Esophagus (tissue), 2 donors: ENCODE results near the gene PRSS50. TPM values are rescaled to one million over a fixed set of nuclear protein-coding genes. Genes with fewer than 3 reads are reported as not detected.
"Not testable (repeated sequence)": the region's sequence is repeated elsewhere in the genome, so short reads cannot be mapped to it uniquely, and the experiment has no call there.

Experiments used
- H3K27ac ChIP-seq, 2 donors: one replicate each; pipeline ENCODE4 v1.5.1; 2013; ENCODE audit warnings: low read depth in 2 of 2, mild to moderate bottlenecking in 2 of 2, inconsistent platforms in 1 of 2, low read length in 1 of 2, moderate library complexity in 1 of 2
- H3K27me3 ChIP-seq, 2 donors: one replicate each; pipeline ENCODE4 v1.6.1; 2013; ENCODE audit warnings: low read length in 2 of 2, control low read depth in 1 of 2, mild to moderate bottlenecking in 1 of 2; ENCODE audit not compliant: insufficient read depth in 2 of 2, control insufficient read depth in 1 of 2
- H3K36me3 ChIP-seq, 2 donors: one replicate each; pipeline ENCODE4 v1.6.1; 2013; ENCODE audit warnings: low read length in 1 of 2; ENCODE audit not compliant: control insufficient read depth in 2 of 2, insufficient read depth in 2 of 2
- H3K4me1 ChIP-seq, 2 donors: one replicate each; pipeline ENCODE4 v1.6.1; 2013; ENCODE audit warnings: low read length in 1 of 2; ENCODE audit not compliant: control insufficient read depth in 2 of 2, insufficient read depth in 2 of 2
- H3K4me3 ChIP-seq, 2 donors: one replicate each; pipeline ENCODE4 v1.5.1; 2013; ENCODE audit warnings: low read length in 2 of 2, mild to moderate bottlenecking in 2 of 2, low read depth in 1 of 2, moderate library complexity in 1 of 2
- H3K9me3 ChIP-seq, 2 donors: one replicate each; pipeline ENCODE4 v1.6.1; 2013; ENCODE audit warnings: mild to moderate bottlenecking in 2 of 2, low read depth in 1 of 2, low read length in 1 of 2, moderate library complexity in 1 of 2; ENCODE audit not compliant: control insufficient read depth in 2 of 2, insufficient read depth in 1 of 2
- WGBS, 2 donors: extraction: QIAGEN DNeasy Blood & Tissue Kit; methylation state at CpG; one replicate each; pipeline ENCODE4 v1.1.7; 2013; 5-methylcytosine and 5-hydroxymethylcytosine counted together
- polyA plus RNA-seq, 2 donors: library from polyadenylated mRNA; stranded (reverse); fragments of 200-250 nt; gene quantifications; one replicate each; pipeline ENCODE4 v1.2.3, GENCODE V29; 2013
- donor health status: healthy with polysubstance abuse.
- donor health status: Bipolar disorder and iron deficiency.

The PRSS50 gene
- under 1 TPM; 0.06 TPM for polyA plus RNA-seq

DNA sequence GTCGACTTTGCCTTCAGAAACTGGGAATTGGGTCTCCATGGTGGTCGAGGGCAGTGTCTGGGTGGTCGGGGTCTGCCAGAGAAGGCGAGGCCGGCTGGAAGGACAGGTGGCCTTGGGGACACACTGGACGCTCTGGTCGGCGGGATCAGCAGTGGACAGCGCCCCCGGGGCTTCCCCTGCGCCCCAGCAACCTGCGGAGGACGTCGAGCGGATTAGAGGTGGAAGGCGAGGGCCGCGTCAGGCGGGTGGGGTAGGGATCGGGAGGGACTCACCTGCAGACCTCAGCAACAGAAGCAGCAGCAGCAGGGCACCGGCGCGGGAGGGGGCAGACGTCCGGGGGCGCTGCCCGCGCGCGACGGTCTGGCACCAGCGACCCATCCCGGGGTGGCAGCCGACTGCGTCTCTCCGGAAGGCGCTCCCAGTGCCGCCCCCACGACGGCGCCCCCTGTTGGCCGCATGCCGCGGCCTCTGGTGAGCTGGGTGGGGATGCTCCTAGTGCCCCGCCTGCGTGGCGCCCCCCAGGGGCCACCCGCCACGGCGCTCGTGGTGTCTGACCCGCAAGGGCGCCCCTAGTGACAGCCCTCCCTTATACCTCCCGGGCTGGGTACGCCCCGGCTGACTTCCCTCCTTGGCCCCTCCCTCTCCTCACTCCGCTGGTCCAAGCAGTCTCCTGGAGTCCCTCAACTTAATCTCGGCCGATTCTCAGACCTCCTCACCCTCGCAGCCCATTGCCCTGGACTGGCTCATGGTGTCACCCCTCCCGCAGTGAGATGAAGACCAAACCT lies at the start of gene PRSS50:
Gene PRSS50, minus strand, starts transcription at position 423 of the 785 bp plus-strand sequence. Its CDS starts 45 bp downstream, at position 378.
- no peak within 1 kb of the TSS for H3K4me3 ChIP-seq
- H3K36me3 ChIP-seq: no peaks in the 10 kb centered on the region
- no peaks in the 10 kb centered on the region for H3K27me3 ChIP-seq
- no peaks in the 10 kb centered on the region for H3K9me3 ChIP-seq
- no peak within 1 kb of the TSS for H3K27ac ChIP-seq
- 45 to 50% methylated on average over 51 to 61 of the region's 61 CpGs for WGBS, 2 donors
- H3K4me1 ChIP-seq: peaks cover 0 to 7% of the 10 kb centered on the region in 2 donors

DNA sequence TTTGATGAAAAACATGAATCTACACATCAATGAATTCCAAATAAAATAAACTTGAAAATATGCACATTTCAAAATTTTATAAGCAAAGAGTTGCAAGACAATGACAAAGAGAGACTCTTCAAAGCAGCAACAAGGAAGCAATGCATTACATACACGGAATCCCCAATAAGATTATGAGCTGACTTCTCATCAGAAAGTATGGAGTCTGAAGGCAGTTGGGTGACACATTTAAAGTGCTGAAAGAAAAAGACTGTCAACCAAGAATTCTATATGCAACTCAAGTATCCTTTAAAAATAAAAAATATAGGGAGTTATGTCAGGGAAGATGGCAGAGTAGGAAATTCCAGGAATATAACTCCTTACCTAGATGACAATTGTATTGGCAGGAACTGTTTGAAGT lies 46.5 kb upstream of the PRSS50 start:
- WGBS, 2 donors: 89 to 91% methylated on average over 1 of the region's 1 CpG
- Histone ChIP-seq H3K4me1 (no peaks in the 10 kb centered on the region), H3K36me3 (no peaks in the 10 kb centered on the region), H3K4me3 (no peak overlapping the region), H3K27ac (no peak overlapping the region), H3K27me3 (peaks cover 0 to 2% of the 10 kb centered on the region in 2 donors), H3K9me3 (peaks cover 0 to 5% of the 10 kb centered on the region in 2 donors)

- Histone ChIP-seq H3K27me3 (peaks cover 0 to 2% of the 10 kb centered on the region in 2 donors), H3K27ac (no peak overlapping the region), H3K4me1 (no peaks in the 10 kb centered on the region), H3K36me3 (no peaks in the 10 kb centered on the region), H3K9me3 (peaks cover 0 to 2% of the 10 kb centered on the region in 2 donors), H3K4me3 (no peak overlapping the region)
These were observed 45.5 kb upstream of the PRSS50 start for GRCh38 chr3:46763178-46763577.

- no peaks in the 10 kb centered on the region for H3K36me3 ChIP-seq
- no peak overlapping the region for H3K4me3 ChIP-seq
- H3K9me3 ChIP-seq: no peaks in the 10 kb centered on the region
- no peaks in the 10 kb centered on the region for H3K27me3 ChIP-seq
- H3K4me1 ChIP-seq: no peaks in the 10 kb centered on the region
- WGBS, 2 donors: 84 to 90% methylated on average over 5 of the region's 5 CpGs
- H3K27ac ChIP-seq: no peak overlapping the region
These were observed 41.8 kb upstream of the PRSS50 start for GRCh38 chr3:46759239-46760167.

DNA sequence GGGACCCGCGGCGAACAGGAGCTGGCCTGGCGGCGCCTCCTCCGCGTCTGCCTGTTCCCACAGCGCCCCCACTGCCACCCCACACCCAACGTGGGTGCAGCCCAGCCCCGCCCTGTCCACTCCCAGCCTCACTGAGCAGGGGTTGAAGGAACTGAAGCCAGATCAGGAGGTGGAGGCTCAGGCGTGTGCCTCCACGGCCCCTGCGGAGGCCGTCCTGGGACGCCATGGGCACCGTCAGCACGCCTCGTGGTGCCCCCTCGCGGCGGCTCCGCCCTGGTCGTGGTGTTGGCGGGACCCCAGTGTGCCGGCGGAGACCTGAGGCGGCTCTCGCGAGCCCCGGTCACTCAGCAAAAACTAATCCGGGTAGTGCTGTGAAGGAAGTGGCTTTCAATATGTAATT lies 39.0 kb upstream of the PRSS50 start:
- H3K36me3 ChIP-seq: no peaks in the 10 kb centered on the region
- no peaks in the 10 kb centered on the region for H3K9me3 ChIP-seq
- no peaks in the 10 kb centered on the region for H3K4me1 ChIP-seq
- no peak overlapping the region for H3K27ac ChIP-seq
- WGBS, 2 donors: 92 to 96% methylated on average over 28 to 31 of the region's 31 CpGs
- H3K27me3 ChIP-seq: no peaks in the 10 kb centered on the region
- H3K4me3 ChIP-seq: no peak overlapping the region

GRCh38 chr3:46755646-46756045 lies 38.0 kb upstream of the PRSS50 start:
- Histone ChIP-seq H3K4me3 (no peak overlapping the region), H3K4me1 (no peaks in the 10 kb centered on the region), H3K36me3 (no peaks in the 10 kb centered on the region), H3K27me3 (no peaks in the 10 kb centered on the region), H3K9me3 (no peaks in the 10 kb centered on the region), H3K27ac (no peak overlapping the region)
- WGBS, 2 donors: 91 to 95% methylated on average over 6 of the region's 6 CpGs

DNA sequence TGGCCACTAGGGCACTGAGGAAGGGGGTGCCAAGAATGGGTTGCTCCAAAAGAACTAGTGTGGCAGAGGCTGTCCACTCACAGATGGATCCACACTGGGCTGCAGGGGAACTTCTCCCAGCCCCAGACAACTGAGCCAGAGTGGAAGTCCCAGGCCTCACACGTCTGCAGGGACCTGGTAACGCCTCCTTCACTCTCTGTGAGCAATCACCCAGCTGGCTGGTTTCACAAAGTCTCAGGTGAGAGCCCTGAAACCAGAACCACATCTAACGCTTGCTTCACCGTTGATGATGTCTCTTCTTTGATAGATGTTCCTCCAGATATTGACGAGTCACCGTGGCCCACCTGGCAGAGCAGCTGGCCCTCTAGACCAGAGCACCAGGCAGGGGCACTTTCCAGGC lies 35.5 kb upstream of the PRSS50 start:
- H3K27ac ChIP-seq, H3K9me3 ChIP-seq, H3K36me3 ChIP-seq, H3K4me1 ChIP-seq, H3K27me3 ChIP-seq, H3K4me3 ChIP-seq: not testable (repeated sequence)
- 73 to 76% methylated on average over 6 of the region's 6 CpGs for WGBS, 2 donors

DNA sequence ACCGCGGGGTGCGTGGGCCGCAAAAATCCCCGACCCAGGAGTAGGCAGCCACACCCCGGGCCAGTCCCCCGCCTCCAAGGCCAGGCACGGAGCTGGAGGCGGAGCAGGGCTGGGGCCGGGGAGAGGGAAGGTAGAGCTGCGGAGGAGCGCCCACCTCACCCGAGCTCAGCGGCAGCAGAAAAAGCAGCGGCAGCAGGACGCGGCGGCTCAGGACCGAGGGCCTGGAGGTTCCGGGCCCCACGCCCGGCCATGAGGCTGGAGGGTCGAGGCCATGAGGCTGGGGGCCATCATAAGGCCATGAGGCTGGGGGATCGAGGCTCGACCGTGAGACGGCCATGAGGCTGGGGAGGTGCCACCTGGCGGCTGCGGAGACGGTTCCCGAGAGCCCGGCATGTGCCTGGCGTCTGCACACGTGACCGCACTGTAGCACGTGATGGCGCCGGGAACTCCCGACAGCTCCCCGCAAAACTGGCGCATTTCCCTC lies 32.9 kb upstream of the PRSS50 start:
- Histone ChIP-seq H3K36me3 (no peaks in the 10 kb centered on the region), H3K27me3 (no peaks in the 10 kb centered on the region), H3K9me3 (no peaks in the 10 kb centered on the region), H3K27ac (no peak overlapping the region), H3K4me1 (no peaks in the 10 kb centered on the region), H3K4me3 (no peak overlapping the region)
- WGBS, 2 donors: 90 to 93% methylated on average over 41 of the region's 41 CpGs

GRCh38 chr3:46749129-46749528 lies 31.5 kb upstream of the PRSS50 start:
- WGBS, 2 donors: 83 to 87% methylated on average over 4 of the region's 4 CpGs
- H3K4me1 ChIP-seq: no peaks in the 10 kb centered on the region

More at GRCh38 chr3:46749129-46749528, 31.5 kb upstream of the PRSS50 start:
- Histone ChIP-seq H3K9me3 (no peaks in the 10 kb centered on the region), H3K36me3 (no peaks in the 10 kb centered on the region), H3K27me3 (no peaks in the 10 kb centered on the region), H3K27ac (no peak overlapping the region), H3K4me3 (no peak overlapping the region)
